Glutamatergic neuron (in vitro differentiated cells): ENCODE measurements around the gene IFFO2. TPM values are rescaled to one million over a fixed set of nuclear protein-coding genes. Genes with fewer than 3 reads are reported as not detected.

Experiments used
- DNase-seq: peaks from one replicate; pipeline ENCODE4 v3.0.0; 2022
- H3K27ac Mint-ChIP-seq: one replicate; pipeline ENCODE4 v1.8.0; 2020; ENCODE audit warnings: mild to moderate bottlenecking, mixed read lengths, inconsistent platforms; ENCODE audit not compliant: unreplicated experiment
- H3K27me3 Mint-ChIP-seq: one replicate; pipeline ENCODE4 v1.8.0; 2020; ENCODE audit warnings: mild to moderate bottlenecking, moderate library complexity, mixed read lengths, inconsistent platforms; ENCODE audit not compliant: unreplicated experiment
- H3K36me3 Mint-ChIP-seq: one replicate; pipeline ENCODE4 v1.8.0; 2020; ENCODE audit warnings: mild to moderate bottlenecking, mixed read lengths, inconsistent platforms; ENCODE audit not compliant: unreplicated experiment
- H3K4me1 Mint-ChIP-seq: one replicate; pipeline ENCODE4 v1.8.0; 2020; ENCODE audit warnings: mild to moderate bottlenecking, low read depth, mixed read lengths, inconsistent platforms; ENCODE audit not compliant: unreplicated experiment
- H3K4me3 Mint-ChIP-seq: one replicate; pipeline ENCODE4 v1.8.0; 2020; ENCODE audit warnings: mild to moderate bottlenecking, mixed read lengths, inconsistent platforms; ENCODE audit not compliant: unreplicated experiment
- H3K9me3 Mint-ChIP-seq: one replicate; pipeline ENCODE4 v1.8.0; 2020; ENCODE audit warnings: mild to moderate bottlenecking, moderate library complexity, mixed read lengths, inconsistent platforms; ENCODE audit not compliant: unreplicated experiment
- CTCF ChIP-seq: fragments of 200-600 bp; sonication (generic); IDR thresholded peaks from one replicate; pipeline ENCODE4 v1.5.0; 2021; ENCODE audit not compliant: partially characterized antibody, unreplicated experiment
- total RNA-seq: library from RNA; stranded (reverse); fragmentation: NEBNext Ultra II Directional; extraction: Animal tissue kit (Norgen Biotek cat#: 25700); gene quantifications from one replicate; pipeline ENCODE4 v1.2.1, GENCODE V29; 2021; ENCODE audit not compliant: unreplicated experiment

The IFFO2 gene
- total RNA-seq, 1 donor from 2014 or later, result 107 TPM

GRCh38 chr1:18885311-18886002, 71.0 kb downstream of the IFFO2 start:
- no peak overlapping the region for H3K4me3 Mint-ChIP-seq

GRCh38 chr1:18884727-18885126, 71.7 kb downstream of the IFFO2 start:
- Mint-ChIP-seq H3K4me3 (no peak overlapping the region), H3K9me3 (peaks cover 4% of the 10 kb centered on the region), H3K27me3 (no peaks in the 10 kb centered on the region), H3K4me1 (no peaks in the 10 kb centered on the region), H3K27ac (no peak overlapping the region), H3K36me3 (no peaks in the 10 kb centered on the region)
- no peak for TF ChIP-seq CTCF
- no peak for DNase-seq

More at GRCh38 chr1:18885311-18886002, 71.0 kb downstream of the IFFO2 start:
- Mint-ChIP-seq H3K36me3 (no peaks in the 10 kb centered on the region), H3K9me3 (peaks cover 4% of the 10 kb centered on the region), H3K4me1 (no peaks in the 10 kb centered on the region), H3K27me3 (no peaks in the 10 kb centered on the region), H3K27ac (no peak overlapping the region)
- TF ChIP-seq CTCF, result no peak
- no peak for DNase-seq

- Mint-ChIP-seq H3K4me3 (no peak overlapping the region), H3K27ac (no peak overlapping the region), H3K36me3 (no peaks in the 10 kb centered on the region), H3K4me1 (no peaks in the 10 kb centered on the region), H3K27me3 (no peaks in the 10 kb centered on the region), H3K9me3 (peaks cover 4% of the 10 kb centered on the region)
- TF ChIP-seq CTCF, result peak; percentile 54
- DNase-seq, result no peak
These were observed 72.1 kb downstream of the IFFO2 start for GRCh38 chr1:18884419-18884717.

GRCh38 chr1:18883636-18884418, 72.6 kb downstream of the IFFO2 start:
- TF ChIP-seq CTCF, result peak; percentile 93
- Mint-ChIP-seq H3K4me1 (no peaks in the 10 kb centered on the region), H3K9me3 (peaks cover 4% of the 10 kb centered on the region), H3K27ac (no peak overlapping the region), H3K36me3 (no peaks in the 10 kb centered on the region), H3K4me3 (no peak overlapping the region), H3K27me3 (no peaks in the 10 kb centered on the region)
- peak; percentile 92 for DNase-seq

- Mint-ChIP-seq H3K27ac (no peak overlapping the region), H3K9me3 (peaks cover 4% of the 10 kb centered on the region), H3K4me1 (no peaks in the 10 kb centered on the region), H3K27me3 (peaks cover 3% of the 10 kb centered on the region), H3K4me3 (no peak overlapping the region), H3K36me3 (no peaks in the 10 kb centered on the region)
- DNase-seq, result no peak
- no peak for TF ChIP-seq CTCF
These were observed 73.4 kb downstream of the IFFO2 start for GRCh38 chr1:18883079-18883478.
